ENCODE data around the gene TEDC1.
A peak's percentile ranks its signal among the peaks of the same experiment; 100 is the strongest.

GRCh38 chr14:105489542-105490266, 1.3 kb upstream of the TEDC1 start:
- no peak for TF ChIP-seq CTCF (IDR thresholded peaks at IDR 0.05)
- no peak for TF ChIP-seq FOXP4 (CRISPR knock-in tag; IDR thresholded peaks at IDR 0.05)
- TF ChIP-seq NR3C1 (CRISPR knock-in tag; conservative IDR thresholded peaks at IDR 0.05; ENCODE audit: low read depth) = no peak
- TF ChIP-seq CREB1 (CRISPR knock-in tag; IDR thresholded peaks at IDR 0.05) = no peak
- TF ChIP-seq SP1 (CRISPR knock-in tag; conservative IDR thresholded peaks at IDR 0.05) = peak; percentile 45
- TF ChIP-seq TEAD4 (CRISPR knock-in tag; IDR thresholded peaks at IDR 0.05) = no peak
- no peak for TF ChIP-seq ATF2 (CRISPR knock-in tag; IDR thresholded peaks at IDR 0.05; ENCODE audit: borderline replicate concordance, low read depth)
- peak; percentile 30; the same call in 1 of the 2 replicates for TF ChIP-seq MAX (CRISPR knock-in tag; IDR thresholded peaks at IDR 0.05)
- no peak for TF ChIP-seq ATF1 (CRISPR knock-in tag; IDR thresholded peaks at IDR 0.05)
- no peak for TF ChIP-seq ATF6 (CRISPR knock-in tag; IDR thresholded peaks at IDR 0.05)
- TF ChIP-seq NR1H2 (CRISPR knock-in tag; IDR thresholded peaks at IDR 0.05) = no peak
- TF ChIP-seq ESRRA (CRISPR knock-in tag; IDR thresholded peaks at IDR 0.05; ENCODE audit: borderline replicate concordance) = no peak
- TF ChIP-seq ZNF138 (CRISPR knock-in tag; conservative IDR thresholded peaks at IDR 0.05) = no peak
